Right kidney (tissue), 1 donor: ENCODE results near the gene TASOR2.
A peak's percentile ranks its signal among the peaks of the same experiment; 100 is the strongest.

ENCODE experiments used
- DNase-seq: peaks from one replicate; pipeline ENCODE4 v3.0.0-alpha.2; 2016

The TASOR2 gene

DNA sequence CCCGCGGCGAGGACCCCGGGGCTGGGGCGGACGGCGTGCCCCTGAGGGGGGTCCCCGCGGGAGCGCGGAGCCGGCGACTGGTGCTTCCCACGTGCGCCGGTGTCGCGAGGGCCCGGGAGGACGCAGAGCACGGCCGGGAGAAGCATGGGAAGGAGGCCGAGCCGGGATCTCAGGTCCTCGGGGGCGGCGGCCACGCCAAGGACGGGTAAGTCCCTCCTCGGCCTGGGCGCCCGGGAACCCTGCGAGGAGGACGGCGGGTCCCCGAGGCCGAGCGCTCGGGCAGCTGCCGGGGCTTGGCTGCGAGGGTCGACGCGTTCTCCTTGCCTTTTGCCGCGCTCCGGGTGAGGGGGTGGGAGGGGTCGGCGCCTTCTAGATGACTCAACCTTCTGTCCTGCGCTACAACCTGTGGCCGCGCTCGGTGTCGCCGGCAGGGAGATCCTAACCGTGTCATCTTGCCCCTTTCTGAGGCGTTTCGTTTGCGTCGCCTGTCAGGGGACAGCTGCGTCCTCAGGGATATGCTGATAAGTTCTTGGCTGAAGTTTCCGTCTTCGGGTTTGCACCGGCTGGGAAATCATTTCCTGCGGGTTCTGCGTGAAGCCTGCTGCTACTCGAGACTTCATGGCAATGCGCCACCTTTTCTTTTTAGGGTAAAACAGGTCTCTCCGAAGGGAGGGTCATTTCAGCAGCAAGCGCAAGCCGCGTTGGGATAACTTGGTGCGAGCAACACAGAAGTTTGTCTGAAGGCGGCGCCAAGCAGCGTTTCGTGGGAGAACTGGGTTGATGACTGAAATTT, 529 bp downstream of the TASOR2 start:
- DNase-seq = peak; percentile 87

DNA sequence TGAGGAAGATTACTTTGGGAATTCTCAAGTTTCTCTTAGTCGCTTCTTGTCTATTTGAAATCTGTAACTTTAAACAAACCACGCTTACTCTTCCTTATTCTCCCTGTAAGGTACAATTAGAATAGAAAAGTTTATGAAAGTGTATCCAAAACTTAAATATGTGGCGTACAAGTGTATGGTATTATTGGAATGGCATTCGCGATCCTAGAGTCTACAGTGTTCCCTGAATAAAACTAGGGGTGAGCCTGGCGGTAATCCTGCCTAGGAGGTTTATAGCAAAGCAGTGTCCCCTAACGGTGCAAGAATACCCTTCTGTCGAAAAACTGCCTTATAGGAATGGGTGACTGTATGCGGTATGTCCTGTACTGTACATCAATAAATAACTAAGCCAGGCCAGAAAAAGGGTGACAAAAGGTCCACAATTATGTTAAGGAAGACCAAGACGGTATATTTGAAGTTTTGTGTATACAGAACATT, 1.2 kb downstream of the TASOR2 start:
- DNase-seq = no peak

DNA sequence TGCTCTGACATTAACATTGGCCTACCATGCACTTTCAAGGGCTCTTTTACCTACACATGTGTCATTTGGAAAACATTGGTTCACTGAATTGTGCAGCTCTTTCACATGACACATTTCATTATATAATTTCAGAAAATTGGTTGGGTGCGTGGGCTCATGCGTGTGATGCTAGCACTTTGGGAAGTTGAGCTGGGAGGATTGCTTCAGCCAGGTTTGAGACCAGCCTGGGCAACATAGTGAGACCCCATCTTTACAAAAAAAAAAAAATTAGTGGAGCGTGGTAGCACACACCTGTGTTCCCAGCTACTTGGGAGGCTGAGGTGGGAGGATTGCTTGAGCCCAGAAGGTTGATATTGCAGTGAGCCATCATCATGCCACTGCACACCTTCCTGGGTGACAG, 3.9 kb downstream of the TASOR2 start:
- no peak for DNase-seq

DNA sequence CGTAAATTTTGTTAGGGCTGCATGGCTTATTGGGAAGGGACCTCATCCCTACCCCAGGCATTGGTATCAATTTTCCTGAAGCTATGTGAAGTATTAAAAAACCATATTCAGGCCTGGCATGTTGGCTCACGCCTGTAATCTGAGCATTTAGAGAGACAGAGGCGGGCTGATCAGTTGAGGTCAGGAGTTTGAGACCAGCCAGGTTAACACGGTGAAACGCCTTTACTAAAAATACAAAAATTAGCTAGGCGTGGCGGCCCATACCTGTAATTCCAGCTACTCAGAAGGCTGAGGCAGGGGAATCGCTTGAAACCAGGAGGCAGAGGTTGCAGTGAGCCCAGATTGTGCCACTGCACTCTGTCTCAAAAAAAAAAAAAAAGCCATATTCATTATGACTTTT, 7.1 kb downstream of the TASOR2 start:
- DNase-seq = no peak

DNA sequence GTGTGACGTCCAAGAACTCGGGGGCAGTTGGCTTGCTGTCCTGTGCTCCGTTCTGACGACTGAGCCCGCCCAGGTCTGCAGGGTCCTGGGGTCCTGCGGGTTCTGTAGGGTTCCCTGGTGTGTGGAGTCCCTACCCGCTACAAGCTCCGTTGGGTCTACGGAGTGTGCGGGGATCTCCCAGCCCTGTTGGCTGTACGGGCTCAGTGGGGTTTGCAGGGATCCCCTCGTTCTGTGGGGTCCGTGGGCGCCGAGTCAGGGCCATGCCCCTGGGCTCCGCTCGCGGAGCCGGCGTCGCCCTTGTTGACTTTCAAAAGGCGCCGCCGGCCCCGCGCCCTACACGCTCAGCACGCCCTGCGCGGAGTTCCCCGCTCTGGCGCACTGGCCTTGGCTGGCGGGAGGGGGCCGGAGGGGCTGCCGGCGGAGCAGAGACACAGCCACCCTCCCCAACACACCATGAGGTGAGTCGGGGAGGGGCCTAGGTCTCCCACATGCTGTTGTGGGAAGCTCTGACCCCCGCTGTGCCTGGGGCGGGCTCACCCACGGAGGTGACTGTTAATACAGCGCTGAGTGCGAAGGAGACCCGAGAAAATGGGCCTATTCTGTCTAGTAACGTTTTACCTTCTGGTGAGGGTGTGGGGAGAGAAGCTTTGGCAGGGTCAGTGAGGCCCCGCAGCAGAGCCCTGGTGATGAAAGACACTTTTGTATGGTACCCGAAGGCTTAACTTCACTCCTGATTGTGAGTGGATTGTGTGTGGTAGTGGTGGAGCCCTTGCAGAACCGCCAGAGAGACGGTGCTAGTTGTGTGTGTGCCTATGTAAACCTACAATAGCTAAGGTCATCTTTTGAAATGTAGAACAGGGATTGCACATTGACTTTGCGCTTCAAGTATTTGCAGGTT, 8.1 kb downstream of the TASOR2 start:
- DNase-seq = peak; percentile 73

DNA sequence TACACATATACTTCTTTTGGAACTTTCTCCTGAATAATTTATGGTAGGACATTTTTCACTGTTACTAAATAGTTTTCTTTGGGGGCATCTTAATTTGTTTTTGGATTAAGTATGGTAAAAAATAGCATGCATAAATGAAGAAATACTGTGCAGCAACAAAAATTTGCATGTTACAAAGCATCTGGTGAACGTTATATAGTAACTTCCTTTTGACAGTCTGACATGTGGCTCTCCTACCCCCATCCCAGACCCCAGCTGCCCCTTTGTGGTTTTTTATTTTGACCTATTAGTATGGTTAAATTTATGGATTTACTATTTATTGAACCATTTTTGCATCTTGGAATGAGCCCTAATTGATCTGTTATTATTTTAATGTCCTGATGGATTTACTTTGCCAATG, 9.9 kb downstream of the TASOR2 start:
- DNase-seq = no peak

DNA sequence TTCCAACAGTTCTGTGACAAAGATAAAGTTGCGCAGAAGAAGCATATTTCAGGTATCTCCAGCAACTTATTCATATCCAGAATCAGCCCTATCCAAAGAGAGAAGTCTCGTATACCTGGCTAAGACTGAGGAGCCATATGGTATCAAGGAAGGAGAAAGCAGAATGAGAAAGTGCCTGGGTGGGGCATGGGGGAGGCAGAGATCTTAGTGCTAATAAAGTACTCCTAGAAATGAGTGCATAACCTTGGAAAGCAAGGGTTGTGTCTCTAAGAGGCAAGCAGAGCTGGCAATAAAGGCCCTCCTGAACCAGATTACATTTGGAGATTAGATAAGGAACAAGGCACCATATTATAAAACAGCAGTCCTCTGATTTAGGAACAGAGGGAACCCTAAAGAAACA, 12.7 kb downstream of the TASOR2 start:
- DNase-seq = no peak

DNA sequence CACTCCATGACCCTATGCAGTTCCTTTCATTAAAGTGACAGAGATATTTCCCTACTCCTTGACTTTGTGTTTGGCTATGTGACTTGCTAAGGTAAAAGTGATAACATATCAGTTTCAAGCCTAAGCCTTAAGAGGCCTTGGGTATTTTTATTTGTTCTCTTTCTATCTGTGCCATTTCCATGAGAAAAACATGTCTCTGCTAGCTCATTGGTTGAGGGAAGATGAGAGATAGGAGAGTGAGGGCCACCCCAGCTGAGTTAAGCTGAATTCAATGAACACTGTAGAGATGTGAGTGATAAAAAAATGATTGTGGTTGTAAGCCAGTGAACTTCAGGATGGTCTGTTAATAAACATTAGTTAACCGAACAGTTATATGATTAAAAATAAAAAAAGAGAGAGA, 13.4 kb downstream of the TASOR2 start:
- DNase-seq = no peak

DNA sequence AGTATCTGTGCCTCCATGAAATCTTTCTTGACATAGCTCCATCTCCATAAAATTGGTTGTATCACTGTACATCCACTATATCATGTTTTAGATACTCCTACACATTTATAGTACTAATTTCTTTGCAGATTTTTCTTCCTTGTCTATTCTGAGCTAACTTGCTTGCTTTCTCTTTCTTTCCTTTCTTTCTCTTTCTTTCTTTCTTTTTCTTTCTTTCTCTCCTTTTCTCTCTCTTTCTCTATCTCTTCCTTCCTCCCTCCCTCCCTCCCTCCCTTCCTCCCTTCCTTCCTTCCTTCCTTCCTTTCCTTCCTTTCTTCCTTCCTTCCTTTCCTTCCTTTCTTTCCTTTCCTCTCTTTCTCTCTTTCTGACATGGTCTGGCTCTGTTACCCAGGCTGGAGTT, 23.7 kb downstream of the TASOR2 start:
- DNase-seq = no peak

DNA sequence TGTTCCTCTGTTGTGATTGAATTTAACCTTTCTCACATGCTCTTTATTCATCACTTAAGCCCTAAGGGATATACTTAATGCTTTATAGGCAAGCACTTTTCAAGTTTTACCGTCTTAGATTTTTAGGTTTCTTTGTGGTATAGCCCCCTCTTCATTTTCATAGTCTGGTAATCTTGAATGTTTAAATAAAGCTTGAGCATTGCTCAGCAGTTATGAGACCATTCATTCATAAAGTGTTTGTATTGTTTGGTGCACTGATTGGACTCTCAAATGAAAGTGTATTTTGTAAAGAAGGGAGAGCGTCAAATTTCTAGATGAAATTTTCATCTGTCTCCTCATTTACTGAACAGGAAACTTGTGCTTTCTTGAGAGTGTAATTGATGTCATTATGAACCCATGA, 25.2 kb downstream of the TASOR2 start:
- DNase-seq = no peak

DNA sequence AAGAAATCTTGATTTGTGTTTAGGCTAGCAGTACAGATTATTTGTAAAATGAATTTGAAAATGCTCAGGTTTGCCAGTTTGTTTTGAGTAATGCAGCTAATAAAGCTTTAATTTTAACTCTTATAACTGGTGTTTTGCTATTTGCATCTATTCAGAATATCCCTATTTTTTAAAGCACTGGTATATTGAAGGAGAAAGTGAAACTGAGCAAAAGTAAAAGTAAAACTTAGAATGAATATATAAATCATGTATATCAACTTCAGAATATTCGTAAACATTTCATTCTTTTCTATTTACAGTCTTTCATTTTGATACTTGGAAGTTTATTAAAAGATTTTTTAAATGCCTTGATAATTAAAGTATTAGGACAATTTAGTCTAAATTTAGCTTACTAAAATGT, 26.2 kb downstream of the TASOR2 start:
- DNase-seq = no peak

DNA sequence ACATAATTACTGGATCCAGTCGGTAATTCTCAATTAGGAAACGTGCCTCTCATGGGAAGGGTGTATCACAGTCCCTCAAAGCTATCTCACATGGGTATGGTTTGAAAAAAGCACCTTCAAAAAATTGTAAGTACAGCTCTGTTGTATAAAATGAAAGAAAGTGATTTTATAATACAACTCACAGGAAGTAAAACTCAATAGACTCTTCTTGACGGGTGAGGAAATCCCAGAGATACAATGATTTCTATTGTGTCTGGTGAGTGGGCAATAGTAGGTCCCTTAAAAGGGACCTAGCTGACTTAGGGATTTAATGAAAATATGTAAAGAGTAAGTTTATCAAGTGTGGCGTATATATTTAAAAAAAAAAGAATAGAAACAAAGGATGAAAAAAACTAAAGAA, 27.0 kb downstream of the TASOR2 start:
- no peak for DNase-seq

DNA sequence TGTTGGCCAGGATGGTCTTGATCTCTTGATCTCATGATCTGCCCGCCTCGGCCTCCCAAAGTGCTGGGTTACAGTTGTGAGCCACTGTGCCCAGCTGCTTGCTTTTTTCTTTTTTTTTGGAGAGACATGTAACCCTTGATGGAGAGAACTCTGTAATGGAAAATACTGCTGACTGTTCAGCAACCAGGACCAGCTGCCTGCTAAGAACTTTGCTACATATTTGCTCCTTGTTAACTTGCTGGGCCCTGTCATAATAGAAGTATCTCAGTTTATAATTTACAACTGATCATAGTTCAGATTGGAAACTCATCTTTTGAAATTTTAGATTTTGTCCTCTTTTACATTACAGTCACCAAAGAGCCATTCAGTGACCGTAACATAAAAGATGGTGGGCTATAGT, 34.9 kb downstream of the TASOR2 start:
- DNase-seq = no peak

DNA sequence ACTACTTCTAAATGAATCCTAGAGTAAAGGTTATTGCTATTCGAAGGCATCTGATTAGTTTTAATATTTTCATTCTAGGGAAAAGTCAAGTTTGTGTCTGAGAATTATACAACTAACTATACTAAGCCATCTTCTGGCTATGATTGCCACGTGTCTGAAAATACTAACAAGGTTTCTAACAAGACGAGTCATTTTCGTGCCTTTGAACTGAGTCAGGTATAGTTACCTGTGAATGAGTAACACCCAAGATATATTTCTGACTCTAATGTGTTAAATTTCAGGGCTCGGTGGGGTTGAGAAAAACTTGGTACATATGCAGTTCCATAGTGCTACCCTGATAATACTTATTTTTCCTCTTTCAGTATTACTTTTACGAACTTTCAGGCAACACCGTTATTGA, 35.5 kb downstream of the TASOR2 start:
- DNase-seq = no peak

DNA sequence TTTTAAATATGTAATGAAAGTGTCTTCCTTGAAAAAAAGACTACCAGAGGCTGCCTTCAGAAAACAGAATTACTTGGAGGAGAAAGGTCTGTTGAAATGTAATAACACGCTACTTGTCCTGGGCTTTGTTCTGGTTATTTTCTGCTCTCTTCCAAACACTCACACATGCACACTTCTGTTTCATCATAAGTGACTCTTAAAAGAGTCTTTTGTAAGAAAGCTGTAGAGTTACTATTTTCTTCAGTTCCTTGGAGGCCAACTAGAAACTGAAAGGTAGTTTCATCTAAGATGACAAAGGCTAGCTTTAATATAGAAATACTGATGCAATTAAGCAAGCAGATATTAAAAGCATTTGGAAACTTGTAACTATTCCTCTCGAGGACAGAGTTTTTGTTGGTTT, 39.1 kb downstream of the TASOR2 start:
- DNase-seq = no peak

DNA sequence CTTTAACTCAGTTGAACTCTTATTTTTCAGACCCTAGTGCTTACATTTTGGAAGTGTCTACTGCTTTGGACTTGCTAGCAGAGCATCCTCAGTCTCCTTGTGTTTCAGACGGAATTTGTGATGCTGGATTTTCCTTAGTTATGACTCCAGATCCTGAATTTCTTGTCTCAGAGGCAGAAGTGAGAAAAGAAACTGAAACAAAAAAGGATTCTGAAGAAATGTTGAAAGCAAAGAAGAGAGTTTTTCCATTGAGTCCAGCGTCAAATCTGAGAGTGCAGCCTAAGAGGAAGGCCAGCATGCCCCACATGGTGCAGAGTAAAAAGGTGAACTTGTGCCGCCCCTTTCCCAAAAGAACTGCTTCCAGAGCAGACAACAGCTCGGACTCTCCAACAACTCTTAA, 46.1 kb downstream of the TASOR2 start:
- no peak for DNase-seq

DNA sequence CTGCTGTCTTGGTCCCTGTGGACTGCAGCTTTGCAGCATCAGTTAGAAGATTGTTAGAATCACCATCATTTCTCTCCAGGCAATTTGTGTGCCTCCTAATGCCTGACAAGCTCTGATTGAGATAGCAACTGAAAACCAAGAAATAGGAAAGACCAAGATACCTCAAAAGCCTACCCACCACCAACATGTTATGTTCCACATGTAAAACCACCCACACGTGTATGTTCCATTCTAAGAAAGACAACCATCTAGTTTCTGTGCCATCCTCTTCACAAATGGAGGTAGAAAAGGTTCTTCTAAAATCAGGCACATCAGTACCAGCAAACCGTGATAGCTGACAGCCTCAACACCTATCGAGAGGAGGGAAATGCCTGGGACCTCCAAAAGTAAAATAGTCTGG, 46.9 kb downstream of the TASOR2 start:
- DNase-seq = no peak

DNA sequence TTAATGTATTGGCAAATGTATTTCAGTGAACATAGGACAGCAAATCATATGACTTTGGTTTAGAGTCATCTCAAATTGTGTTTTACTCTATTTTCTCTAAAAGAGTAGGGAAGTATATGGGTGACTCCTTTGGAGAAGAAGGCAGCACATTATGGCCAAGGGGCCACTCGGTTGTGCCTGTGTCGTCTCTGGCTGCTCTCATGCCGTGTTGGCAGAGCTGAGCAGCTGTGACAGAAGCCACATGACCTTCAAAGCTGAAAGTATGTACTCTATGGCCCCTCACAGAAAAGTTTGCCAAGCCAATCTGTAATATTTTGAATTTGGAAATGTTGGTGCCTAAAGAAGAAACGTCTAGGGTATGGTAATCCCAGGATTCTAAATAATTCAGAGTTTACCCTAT, 47.5 kb downstream of the TASOR2 start:
- no peak for DNase-seq
